Natural killer cell (primary cell): ENCODE data around the gene GZMM. TPM values are rescaled to one million over a fixed set of nuclear protein-coding genes. Genes with fewer than 3 reads are reported as not detected.

ENCODE experiments used
- ATAC-seq, 3 donors: fragments of 150-1000 bp in 2 of 3; fragments of 200-7000 bp in 1 of 3; cut with Tn5 transposase; 1 replicate in 1 of 3; 2 replicates in 2 of 3; pipeline ENCODE4 v1.10.0; 2021; ENCODE audit warnings: mild to moderate bottlenecking in 2 of 3, moderate library complexity in 2 of 3
- DNase-seq, 2 donors: peaks; one replicate each; pipeline versions ENCODE4 v3.0.0 to v3.0.0-alpha.2; 2013 to 2021; ENCODE audit warnings: mixed read lengths in 1 of 2
- H3K27ac ChIP-seq: one replicate; pipeline ENCODE4 v1.5.1; 2013; ENCODE audit warnings: mild to moderate bottlenecking, low read length
- H3K27me3 ChIP-seq: one replicate; pipeline ENCODE4 v1.6.1; 2013; ENCODE audit warnings: low read length; ENCODE audit not compliant: control insufficient read depth, insufficient read depth
- H3K36me3 ChIP-seq: one replicate; pipeline ENCODE4 v1.6.1; 2013; ENCODE audit warnings: low read length; ENCODE audit not compliant: control insufficient read depth, insufficient read depth
- H3K4me1 ChIP-seq: one replicate; pipeline ENCODE4 v1.6.1; 2013; ENCODE audit warnings: low read length; ENCODE audit not compliant: control insufficient read depth, insufficient read depth
- H3K4me3 ChIP-seq: one replicate; pipeline ENCODE4 v1.5.1; 2013; ENCODE audit warnings: low read length
- H3K9me3 ChIP-seq: one replicate; pipeline ENCODE4 v1.6.1; 2013; ENCODE audit warnings: low read length; ENCODE audit not compliant: control insufficient read depth, insufficient read depth
- H3K27ac Mint-ChIP-seq, 2 donors: one replicate each; pipeline ENCODE4 v1.8.0; 2022; ENCODE audit warnings: mild to moderate bottlenecking in 2 of 2, mixed read lengths in 2 of 2, moderate library complexity in 1 of 2
- H3K27me3 Mint-ChIP-seq, 2 donors: one replicate each; pipeline ENCODE4 v1.8.0; 2022; ENCODE audit warnings: low read depth in 2 of 2, mixed read lengths in 2 of 2
- H3K36me3 Mint-ChIP-seq: one replicate; pipeline ENCODE4 v1.8.0; 2022; ENCODE audit warnings: mixed read lengths
- H3K4me1 Mint-ChIP-seq, 2 donors: one replicate each; pipeline ENCODE4 v1.8.0; 2022; ENCODE audit warnings: mixed read lengths in 2 of 2
- H3K4me3 Mint-ChIP-seq: one replicate; pipeline ENCODE4 v1.8.0; 2022; ENCODE audit warnings: mild to moderate bottlenecking, moderate library complexity, mixed read lengths
- H3K9me3 Mint-ChIP-seq, 2 donors: one replicate each; pipeline ENCODE4 v1.8.0; 2022; ENCODE audit warnings: mixed read lengths in 2 of 2
- CTCF ChIP-seq: fragments of 200-600 bp; IDR thresholded peaks from one replicate; pipeline ENCODE4 v1.8.0; 2022; ENCODE audit warnings: antibody characterized with exemption
- WGBS: methylation state at CpG from one replicate; pipeline ENCODE4 v1.1.7; 2013; ENCODE audit warnings: missing lambda C conversion rate; ENCODE audit not compliant: insufficient coverage; 5-methylcytosine and 5-hydroxymethylcytosine counted together
- intact Hi-C: fragments of 100-400 bp; cut with micrococcal nuclease; formaldehyde crosslinking; loops from one replicate; pipeline ENCODE4 v1.14.2; 2022
- total RNA-seq, 4 donors: library from RNA; stranded (reverse); fragments of 120-200 nt in 1 of 4; gene quantifications; one replicate each; pipeline versions ENCODE4 v1.2.3 to v1.2.4, GENCODE V29; 2013 to 2022

GZMM gene
- 100 to 1,000 TPM; 186 to 286 (median 253) TPM for total RNA-seq
- total RNA-seq (2013), result 149 TPM

- Histone ChIP-seq H3K4me3 (peak within 1 kb of the TSS; percentile 82), H3K9me3 (no peaks in the 10 kb centered on the region), H3K27ac (peak within 1 kb of the TSS; percentile 85), H3K4me1 (peaks cover 46% of the 10 kb centered on the region), H3K27me3 (no peaks in the 10 kb centered on the region), H3K36me3 (peaks cover 29% of the 10 kb centered on the region)
- no peaks in the 10 kb centered on the region for H3K36me3 Mint-ChIP-seq
- intact Hi-C loops, result loop anchor here (1.0 to 2.0 kb wide), 2 partner anchors 27 to 33 kb away; no protein-coding TSS in a partner anchor
- ATAC-seq, result peak; percentile 94 to 98 (median 94)
- H3K27me3 Mint-ChIP-seq, result no peaks in the 10 kb centered on the region
- no peak for TF ChIP-seq CTCF
- peaks cover 13 to 30% of the 10 kb centered on the region in 2 donors for H3K4me1 Mint-ChIP-seq
- peak; percentile 87 to 93 for DNase-seq
- peak within 1 kb of the TSS; percentile 90 to 98 for H3K27ac Mint-ChIP-seq
- H3K4me3 Mint-ChIP-seq, result peak within 1 kb of the TSS; percentile 90
- no peaks in the 10 kb centered on the region for H3K9me3 Mint-ChIP-seq
- 25% methylated on average over 30 of the region's 31 CpGs for WGBS
Measured at GRCh38 chr19:543910-544608, at the start of gene GZMM. Gene GZMM, plus strand, starts transcription at chr19:544053. Its CDS starts 19 bp downstream, at chr19:544072.

GRCh38 chr19:494171-495080 lies 49.4 kb upstream of the GZMM start:
- intact Hi-C loops, result no loop called here
- Histone ChIP-seq H3K9me3 (no peaks in the 10 kb centered on the region), H3K4me1 (peaks cover 15% of the 10 kb centered on the region), H3K27ac (no peak overlapping the region), H3K4me3 (no peak overlapping the region), H3K36me3 (no peaks in the 10 kb centered on the region), H3K27me3 (peaks cover 20% of the 10 kb centered on the region)
- H3K9me3 Mint-ChIP-seq, result no peaks in the 10 kb centered on the region
- WGBS, result 40% methylated on average over 22 of the region's 22 CpGs
- H3K4me3 Mint-ChIP-seq, result no peak overlapping the region
- H3K4me1 Mint-ChIP-seq, result peaks cover 0 to 14% of the 10 kb centered on the region in 2 donors
- TF ChIP-seq CTCF, result no peak
- H3K27me3 Mint-ChIP-seq, result peaks cover 6 to 11% of the 10 kb centered on the region in 2 donors
- H3K36me3 Mint-ChIP-seq, result no peaks in the 10 kb centered on the region
- ATAC-seq, result no peak
- H3K27ac Mint-ChIP-seq, result peak overlapping the region; percentile 1
- DNase-seq, result no peak

GRCh38 chr19:495081-495401 lies 48.8 kb upstream of the GZMM start:
- ATAC-seq, result no peak
- WGBS, result 77% methylated on average over 10 of the region's 10 CpGs
- no peaks in the 10 kb centered on the region for H3K9me3 ChIP-seq
- H3K36me3 ChIP-seq, result no peaks in the 10 kb centered on the region
- no peak overlapping the region for H3K4me3 ChIP-seq
- Mint-ChIP-seq H3K27ac (no peak overlapping the region), H3K36me3 (no peaks in the 10 kb centered on the region), H3K9me3 (no peaks in the 10 kb centered on the region), H3K4me3 (no peak overlapping the region), H3K4me1 (peaks cover 0 to 10% of the 10 kb centered on the region in 2 donors), H3K27me3 (peaks cover 9 to 14% of the 10 kb centered on the region in 2 donors)
- peaks cover 23% of the 10 kb centered on the region for H3K27me3 ChIP-seq
- intact Hi-C loops, result no loop called here
- TF ChIP-seq CTCF, result no peak
- H3K27ac ChIP-seq, result no peak overlapping the region
- H3K4me1 ChIP-seq, result peaks cover 9% of the 10 kb centered on the region
- no peak for DNase-seq
